VCaP (cell line): ENCODE results near the gene GBP4.
A peak's percentile ranks its signal among the peaks of the same experiment; 100 is the strongest.

Experiments used
- H3K27ac ChIP-seq: fragments of 450-650 bp; 2 replicates; pipeline ENCODE4 v1.5.1; 2017
- CTCF ChIP-seq: fragments of 450-650 bp; conservative IDR thresholded peaks from 2 replicates; pipeline ENCODE4 v1.5.1; 2017; ENCODE audit warnings: mild to moderate bottlenecking, moderate library complexity

GBP4 gene

GRCh38 chr1:89170170-89171066, 28.3 kb downstream of the GBP4 start:
- no peak for TF ChIP-seq CTCF
- peak overlapping the region; percentile 72 for H3K27ac ChIP-seq

GRCh38 chr1:89169166-89169565, 29.6 kb downstream of the GBP4 start:
- TF ChIP-seq CTCF: no peak
- H3K27ac ChIP-seq: peak overlapping the region; percentile 72

- no peak for TF ChIP-seq CTCF
- peak overlapping the region; percentile 72 for H3K27ac ChIP-seq
Measured at GRCh38 chr1:89167590-89168230, 31.0 kb downstream of the GBP4 start.

GRCh38 chr1:89166705-89167104, 32.0 kb downstream of the GBP4 start:
- TF ChIP-seq CTCF: no peak
- peak overlapping the region; percentile 18; the same call in 1 of the 2 replicates for H3K27ac ChIP-seq

GRCh38 chr1:89165811-89166210, 32.9 kb downstream of the GBP4 start:
- no peak for TF ChIP-seq CTCF
- no peak overlapping the region for H3K27ac ChIP-seq

- H3K27ac ChIP-seq: no peak overlapping the region
- TF ChIP-seq CTCF: no peak
Measured at GRCh38 chr1:89151047-89151446, 47.7 kb downstream of the GBP4 start.

- H3K27ac ChIP-seq: no peak overlapping the region
- TF ChIP-seq CTCF: no peak
Measured at GRCh38 chr1:89149976-89150375, 48.8 kb downstream of the GBP4 start.
